Bronchial epithelial cell (primary cell): ENCODE results near the gene SRPK1. TPM values are rescaled to one million over a fixed set of nuclear protein-coding genes. Genes with fewer than 3 reads are reported as not detected.

Source experiments
- DNase-seq: peaks from one replicate; pipeline ENCODE4 v3.0.0-alpha.2; 2010; ENCODE audit warnings: low read depth
- FAIRE-seq: peaks from 2 replicates; lab custom pipeline; 2011; peaks lifted over from hg19 to GRCh38; lab: Jason Lieb, UNC
- H3K27me3 ChIP-seq: 2 replicates; pipeline ENCODE4 v1.5.1; 2011; ENCODE audit warnings: low read length; ENCODE audit not compliant: control insufficient read depth, insufficient read depth
- H3K36me3 ChIP-seq: 2 replicates; pipeline ENCODE4 v1.5.1; 2011; ENCODE audit warnings: low read length; ENCODE audit not compliant: control insufficient read depth, insufficient read depth
- H3K4me3 ChIP-seq: 2 replicates; pipeline ENCODE4 v1.5.1; 2011; ENCODE audit warnings: mild to moderate bottlenecking, low read depth, low read length, control low read depth
- total RNA-seq: library from RNA; depleted of rRNA; stranded (reverse); fragments of >200 nt; gene quantifications from 2 replicates; pipeline ENCODE4 v1.2.1, GENCODE V29; 2014
- TF ChIP-seq, protein P1 (sequence below): IDR thresholded peaks from 2 replicates; pipeline ENCODE4 v1.5.1; 2011; ENCODE audit warnings: mild to moderate bottlenecking, moderate library complexity, low read length, control low read depth, inconsistent platforms; ENCODE audit not compliant: insufficient read depth, severe bottlenecking

SRPK1 gene
- 56.3 and 90.6 TPM in 2 replicates for total RNA-seq

DNA sequence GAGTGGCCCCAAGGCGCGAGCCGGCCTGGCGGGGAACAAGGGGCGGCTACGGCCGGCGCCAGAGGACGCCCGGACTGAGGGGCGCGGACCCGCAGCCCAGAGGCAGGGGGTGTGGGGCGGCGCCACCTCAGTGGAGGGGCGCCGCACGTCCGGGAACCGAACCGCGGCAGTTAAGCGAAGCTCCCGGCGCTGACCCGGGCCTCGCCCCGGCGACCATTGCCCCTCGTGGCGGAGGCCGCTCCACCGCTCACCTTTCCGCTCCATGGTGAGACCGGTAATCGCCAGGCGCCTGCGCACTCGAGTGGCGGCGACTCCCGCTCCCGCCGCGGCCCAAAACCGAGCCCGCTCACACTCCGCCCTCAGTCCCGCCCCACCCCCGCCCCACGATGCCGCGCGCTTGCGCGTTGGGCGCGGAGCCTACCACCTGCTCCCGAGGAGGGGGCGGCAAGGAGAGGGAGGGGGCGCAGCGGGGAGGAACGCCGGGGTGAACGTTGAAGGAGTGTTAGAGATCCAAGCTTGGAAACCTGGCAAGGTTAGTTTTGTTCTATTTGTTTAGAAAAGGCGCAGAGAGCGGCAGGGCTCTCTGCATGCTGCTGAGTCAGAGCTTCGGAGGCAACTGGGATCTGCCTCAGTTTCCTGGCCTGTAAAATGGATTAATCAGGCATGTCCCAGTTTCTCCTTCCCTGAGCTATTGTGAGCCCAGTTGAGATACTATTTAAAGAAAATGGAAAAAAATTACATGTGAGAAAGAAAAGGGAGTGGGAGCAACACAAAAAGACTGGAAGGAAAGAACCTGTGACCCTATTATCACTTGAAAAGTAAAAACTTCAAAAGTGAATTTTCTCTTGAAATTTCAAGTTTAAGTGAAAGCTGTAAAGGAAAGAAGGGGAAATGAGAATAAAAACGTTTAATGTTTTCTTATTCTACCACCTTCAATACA, at the start of gene SRPK1:
Gene SRPK1 (minus strand): TSS at position 306 of the 940 bp plus-strand sequence. CDS start 42 bp downstream, at position 264.
- TF ChIP-seq, protein P1, sequence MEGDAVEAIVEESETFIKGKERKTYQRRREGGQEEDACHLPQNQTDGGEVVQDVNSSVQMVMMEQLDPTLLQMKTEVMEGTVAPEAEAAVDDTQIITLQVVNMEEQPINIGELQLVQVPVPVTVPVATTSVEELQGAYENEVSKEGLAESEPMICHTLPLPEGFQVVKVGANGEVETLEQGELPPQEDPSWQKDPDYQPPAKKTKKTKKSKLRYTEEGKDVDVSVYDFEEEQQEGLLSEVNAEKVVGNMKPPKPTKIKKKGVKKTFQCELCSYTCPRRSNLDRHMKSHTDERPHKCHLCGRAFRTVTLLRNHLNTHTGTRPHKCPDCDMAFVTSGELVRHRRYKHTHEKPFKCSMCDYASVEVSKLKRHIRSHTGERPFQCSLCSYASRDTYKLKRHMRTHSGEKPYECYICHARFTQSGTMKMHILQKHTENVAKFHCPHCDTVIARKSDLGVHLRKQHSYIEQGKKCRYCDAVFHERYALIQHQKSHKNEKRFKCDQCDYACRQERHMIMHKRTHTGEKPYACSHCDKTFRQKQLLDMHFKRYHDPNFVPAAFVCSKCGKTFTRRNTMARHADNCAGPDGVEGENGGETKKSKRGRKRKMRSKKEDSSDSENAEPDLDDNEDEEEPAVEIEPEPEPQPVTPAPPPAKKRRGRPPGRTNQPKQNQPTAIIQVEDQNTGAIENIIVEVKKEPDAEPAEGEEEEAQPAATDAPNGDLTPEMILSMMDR, result peak; percentile 8
- Histone ChIP-seq H3K4me3 (peak within 1 kb of the TSS; percentile 78), H3K27me3 (no peaks in the 10 kb centered on the region), H3K36me3 (no peaks in the 10 kb centered on the region)
- FAIRE-seq (no peak), DNase-seq (peak; percentile 66)

DNA sequence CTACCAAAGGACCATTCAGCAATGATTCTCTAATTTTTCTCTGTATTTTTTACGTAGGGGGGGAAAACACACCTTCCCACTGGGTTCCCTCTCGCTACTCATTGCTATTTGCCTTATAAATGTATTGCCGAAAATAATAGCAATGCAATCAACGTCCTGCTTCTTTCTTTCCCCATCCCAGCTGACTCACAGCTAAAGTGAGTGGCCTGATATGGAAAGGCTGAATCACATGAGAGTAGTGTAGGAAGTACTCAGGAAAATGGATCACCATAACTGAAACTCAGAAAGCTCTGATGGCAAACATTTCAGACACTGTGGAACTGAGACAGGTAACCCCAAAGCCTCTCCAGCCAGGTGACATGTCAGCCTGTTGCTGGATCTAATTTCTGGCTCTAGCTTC, 49.3 kb upstream of the SRPK1 start:
- TF ChIP-seq, protein P1, result no peak
- DNase-seq (peak; percentile 81), FAIRE-seq (no peak)
- Histone ChIP-seq H3K36me3 (no peaks in the 10 kb centered on the region), H3K4me3 (no peak overlapping the region), H3K27me3 (no peaks in the 10 kb centered on the region)

DNA sequence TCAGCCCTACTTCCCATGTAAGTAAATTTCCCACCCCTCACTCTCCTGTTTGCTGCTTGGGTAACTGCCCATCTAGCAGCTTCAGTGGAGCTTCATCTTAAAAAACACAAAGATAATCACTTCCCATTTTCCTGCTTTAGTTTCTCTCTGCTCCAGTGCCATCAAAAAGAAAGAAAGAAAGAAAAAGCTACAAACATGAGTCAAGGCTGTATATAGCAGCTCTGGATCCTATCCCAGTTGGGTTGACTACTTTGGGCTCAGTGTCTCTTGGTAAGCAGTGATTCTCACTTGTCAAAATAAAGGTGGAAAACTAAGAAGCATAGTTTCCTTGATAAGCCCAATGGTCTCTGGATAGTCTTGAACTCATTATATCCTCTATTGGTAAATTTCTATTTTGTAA, 48.7 kb upstream of the SRPK1 start:
- Histone ChIP-seq H3K4me3 (no peak overlapping the region), H3K36me3 (no peaks in the 10 kb centered on the region), H3K27me3 (no peaks in the 10 kb centered on the region)
- FAIRE-seq (no peak), DNase-seq (no peak)
- TF ChIP-seq, protein P1, result no peak

DNA sequence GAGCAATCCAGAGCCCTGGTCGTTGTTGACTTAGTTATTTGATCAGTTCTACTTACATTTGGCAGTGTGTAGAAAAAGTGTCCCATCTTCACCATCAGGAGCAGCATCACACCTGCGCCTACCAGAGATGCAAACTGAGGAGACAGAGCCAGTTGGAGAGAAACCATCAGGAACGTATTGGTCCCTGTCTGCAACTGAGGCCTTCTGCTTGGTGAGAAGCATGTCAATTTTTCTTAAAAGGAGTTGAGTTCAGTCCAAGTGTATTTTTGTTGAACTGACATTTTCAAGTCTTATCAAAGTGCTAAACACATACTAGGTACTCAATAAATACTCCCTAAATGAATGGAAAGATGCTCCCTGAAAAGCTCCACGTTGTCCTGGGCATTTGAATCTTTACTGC, 47.9 kb upstream of the SRPK1 start:
- FAIRE-seq (no peak), DNase-seq (no peak)
- Histone ChIP-seq H3K36me3 (no peaks in the 10 kb centered on the region), H3K27me3 (no peaks in the 10 kb centered on the region), H3K4me3 (no peak overlapping the region)
- TF ChIP-seq, protein P1, result no peak

DNA sequence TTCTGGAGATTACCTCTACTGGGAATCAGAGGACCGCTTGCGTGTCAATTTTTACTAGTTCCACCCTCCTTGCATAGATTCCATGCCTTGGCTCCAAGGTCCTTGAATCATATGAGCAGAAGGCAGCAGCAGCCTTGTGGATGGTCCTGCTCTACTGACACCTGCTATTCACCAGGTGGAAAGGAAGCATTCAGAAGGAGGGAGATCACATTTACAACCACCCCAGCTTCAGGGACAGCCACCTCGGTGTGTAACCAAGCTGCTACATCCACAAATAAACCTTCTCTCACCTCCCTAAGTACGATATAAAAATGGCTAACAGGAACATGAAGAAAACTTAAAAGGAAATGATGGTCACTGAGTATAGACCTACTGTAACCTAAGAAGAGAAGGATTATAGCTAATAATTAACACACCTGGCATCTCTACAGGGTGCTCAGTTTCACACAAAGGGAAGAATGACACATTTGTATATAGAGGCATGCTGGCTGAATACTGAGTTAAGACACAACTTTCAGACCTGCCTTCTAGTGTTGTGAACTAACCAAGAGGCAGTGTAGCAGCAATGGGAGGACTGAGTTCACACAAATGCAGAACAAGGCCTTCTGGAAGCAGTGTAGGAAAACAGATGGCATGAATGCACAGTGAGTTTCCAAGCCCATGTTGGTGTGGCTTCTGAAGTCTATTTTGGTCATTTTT, 46.3 kb upstream of the SRPK1 start:
- TF ChIP-seq, protein P1, result no peak
- Histone ChIP-seq H3K36me3 (no peaks in the 10 kb centered on the region), H3K4me3 (no peak overlapping the region), H3K27me3 (no peaks in the 10 kb centered on the region)
- DNase-seq (no peak), FAIRE-seq (no peak)
